ENCODE measurements around the gene COL9A1.

COL9A1 gene

DNA sequence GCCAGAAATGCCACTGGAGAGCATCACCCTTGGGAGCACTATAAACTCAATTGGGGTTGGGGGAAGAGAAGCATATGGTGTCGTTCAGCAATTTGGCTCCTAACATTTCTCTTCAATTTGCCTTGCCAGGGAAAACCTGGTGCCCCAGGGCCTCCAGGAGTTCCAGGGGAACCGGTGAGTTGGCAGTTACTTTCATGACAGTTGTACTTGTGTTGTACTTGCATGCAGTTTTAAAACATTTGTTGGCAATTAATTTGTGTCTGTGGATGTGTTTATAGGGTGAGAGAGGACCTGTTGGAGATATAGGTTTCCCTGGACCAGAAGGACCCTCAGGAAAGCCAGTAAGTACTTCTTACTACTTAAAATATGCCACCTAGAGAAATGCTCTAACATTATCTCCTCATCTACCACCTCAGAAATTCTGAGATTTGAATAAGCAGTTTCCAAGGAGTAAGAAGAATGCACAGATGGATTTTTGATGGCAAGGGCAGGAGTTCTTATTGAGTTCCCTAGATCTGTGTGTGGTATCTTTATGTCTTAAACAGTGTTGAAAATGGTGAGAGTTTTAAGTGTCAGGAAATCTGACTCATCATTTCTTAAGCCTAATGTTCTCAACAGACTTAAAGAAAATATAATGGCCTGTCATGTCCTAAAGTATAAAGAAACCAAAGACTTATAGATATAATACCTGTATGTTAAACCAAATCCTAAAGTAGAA lies 122.5 kb downstream of the COL9A1 start:
- H3K4me1 Mint-ChIP-seq, result no peaks in the 10 kb centered on the region
- ATAC-seq, result no peak

DNA sequence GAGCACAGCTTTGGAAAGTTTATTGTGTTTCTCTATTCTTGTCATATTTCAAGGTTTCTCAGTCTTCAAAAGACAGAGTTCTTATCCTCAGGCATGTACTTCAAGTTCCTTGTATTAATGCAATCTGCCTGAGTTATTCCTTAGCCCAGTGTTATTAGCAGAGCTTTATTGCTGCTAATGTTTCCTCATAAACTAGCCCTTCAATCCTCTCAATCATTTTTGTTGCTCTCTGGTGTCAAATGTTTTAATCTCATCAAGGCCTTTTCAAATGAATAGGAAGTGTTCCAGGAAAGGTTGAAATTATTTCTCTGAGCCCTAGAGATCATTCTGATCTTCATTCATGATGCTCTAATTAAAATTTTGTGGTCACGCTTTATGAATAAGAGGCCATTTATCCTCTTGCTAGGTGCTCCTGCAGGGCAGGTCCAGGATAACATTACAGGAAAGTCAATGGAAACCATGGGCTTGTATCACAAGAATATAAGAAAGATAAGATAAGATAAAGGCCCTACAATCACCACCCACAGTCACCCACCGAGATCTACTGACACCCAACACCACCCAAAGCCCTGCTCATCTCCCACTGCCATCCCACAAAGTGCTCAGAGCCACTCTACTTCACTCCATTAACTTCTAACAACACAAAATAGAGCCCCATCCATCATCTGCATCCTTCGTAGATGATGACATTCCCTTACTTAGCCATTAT lies 125.9 kb downstream of the COL9A1 start:
- Mint-ChIP-seq H3K27ac (no peak overlapping the region), H3K9me3 (no peaks in the 10 kb centered on the region), H3K4me3 (no peak overlapping the region), H3K36me3 (no peaks in the 10 kb centered on the region), H3K4me1 (no peaks in the 10 kb centered on the region)
- ATAC-seq, result no peak
- no peak for DNase-seq (ENCODE audit: low spot score in 2 of 2)

More for the DNA sequence above, 122.5 kb downstream of the COL9A1 start:
- Mint-ChIP-seq H3K4me3 (no peak overlapping the region), H3K36me3 (no peaks in the 10 kb centered on the region), H3K27ac (no peak overlapping the region), H3K9me3 (no peaks in the 10 kb centered on the region)
- DNase-seq (ENCODE audit: low spot score in 2 of 2), result no peak

DNA sequence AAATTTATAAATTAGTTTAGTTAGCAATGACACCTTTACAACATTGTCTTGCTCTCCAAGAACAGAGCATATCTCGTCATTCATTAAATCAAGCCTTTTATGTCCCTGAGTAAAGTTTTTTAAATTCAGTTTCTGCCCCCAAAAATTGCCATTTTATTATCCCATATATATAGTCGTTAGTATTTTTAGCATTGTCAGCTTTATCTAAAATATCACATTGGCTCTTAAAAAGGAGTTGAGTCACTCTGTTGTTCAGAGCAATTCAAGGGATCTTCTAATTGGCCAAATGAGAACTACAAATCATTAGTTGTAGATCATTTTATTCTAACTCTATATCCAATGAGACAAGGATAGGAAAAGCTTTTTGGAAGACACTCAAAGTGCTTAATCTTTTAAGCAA lies 127.1 kb downstream of the COL9A1 start:
- no peaks in the 10 kb centered on the region for H3K4me1 Mint-ChIP-seq
- ATAC-seq, result no peak
- H3K9me3 Mint-ChIP-seq, result no peaks in the 10 kb centered on the region
- no peak overlapping the region for H3K4me3 Mint-ChIP-seq
- H3K27ac Mint-ChIP-seq, result no peak overlapping the region
- no peaks in the 10 kb centered on the region for H3K36me3 Mint-ChIP-seq
- DNase-seq (ENCODE audit: low spot score in 2 of 2), result no peak

DNA sequence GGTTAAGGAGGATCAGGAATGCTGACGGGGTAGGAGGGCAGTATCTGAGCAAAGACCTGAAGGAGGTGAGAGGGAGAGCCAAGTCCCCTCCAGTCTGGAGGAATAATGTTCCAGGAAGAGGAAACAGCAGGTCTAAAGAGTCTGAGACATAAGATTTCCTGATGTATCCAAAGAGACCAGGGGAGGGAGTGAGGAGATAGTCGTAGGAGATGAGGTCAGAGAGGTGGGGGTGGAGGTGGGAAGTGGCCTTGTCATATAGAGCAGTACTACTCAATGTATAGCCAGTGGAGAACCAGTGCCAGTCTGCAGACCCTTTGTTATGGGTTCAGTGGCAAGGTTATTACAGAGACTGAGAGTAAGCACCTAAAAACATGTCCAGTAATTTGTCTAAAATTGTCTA lies 130.6 kb downstream of the COL9A1 start:
- Mint-ChIP-seq H3K4me3 (no peak overlapping the region), H3K36me3 (no peaks in the 10 kb centered on the region), H3K27ac (no peak overlapping the region), H3K4me1 (no peaks in the 10 kb centered on the region), H3K9me3 (no peaks in the 10 kb centered on the region)
- ATAC-seq, result no peak
- no peak for DNase-seq (ENCODE audit: low spot score in 2 of 2)

DNA sequence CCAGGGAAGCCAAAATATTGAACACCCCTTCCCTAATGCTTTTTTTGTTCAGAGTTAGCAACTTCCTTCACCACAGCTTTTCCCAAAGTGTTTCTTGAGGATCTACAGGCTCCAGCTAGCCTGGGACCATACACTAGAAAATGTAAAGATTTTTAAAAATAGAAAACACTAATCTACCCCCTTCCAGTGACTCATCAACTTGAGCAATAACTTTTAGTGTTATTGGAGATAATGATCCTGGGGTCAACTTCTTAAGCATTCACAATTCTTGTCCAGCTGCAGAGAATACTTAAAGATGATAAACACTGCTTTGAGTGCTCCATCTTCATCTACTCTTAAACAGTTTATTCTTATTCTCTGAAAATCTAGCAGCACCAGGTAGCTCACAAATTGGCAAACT lies 131.6 kb downstream of the COL9A1 start:
- ATAC-seq, result no peak
- no peak overlapping the region for H3K27ac Mint-ChIP-seq

DNA sequence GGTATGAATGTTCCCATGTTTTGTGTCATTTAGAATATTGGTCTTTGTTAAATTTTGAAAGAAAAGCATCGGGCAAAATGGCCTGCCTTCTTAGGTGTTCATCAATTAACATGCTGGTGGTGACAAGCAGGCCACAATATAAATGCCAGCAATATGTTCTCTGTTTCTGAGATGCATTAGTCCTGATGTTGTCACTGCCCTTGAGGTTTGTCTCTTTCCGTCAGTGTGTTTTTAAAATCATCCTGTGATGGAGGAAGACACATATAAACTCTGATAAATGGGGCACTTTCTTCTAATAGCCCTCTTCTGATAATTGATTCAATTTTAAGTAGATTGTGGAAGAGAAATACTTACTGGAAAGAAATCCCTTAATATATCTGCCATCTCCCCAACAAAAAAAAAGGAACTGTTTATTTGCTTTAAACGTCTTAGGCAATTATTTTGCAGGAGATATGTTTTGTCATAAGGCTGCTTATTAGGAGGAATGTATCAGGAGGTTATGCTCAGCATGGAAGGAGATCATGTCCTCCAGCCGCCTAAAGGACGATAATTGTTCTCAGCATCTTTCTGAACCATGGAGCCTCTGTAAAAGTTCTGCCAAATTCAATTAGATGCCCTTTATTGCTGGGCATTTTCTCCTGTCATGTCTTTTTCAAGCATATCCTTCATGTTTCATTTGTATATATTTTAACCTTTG lies 134.1 kb downstream of the COL9A1 start:
- Mint-ChIP-seq H3K4me3 (no peak overlapping the region), H3K4me1 (peaks cover 7% of the 10 kb centered on the region), H3K36me3 (no peaks in the 10 kb centered on the region), H3K27ac (no peak overlapping the region), H3K9me3 (no peaks in the 10 kb centered on the region)
- DNase-seq (ENCODE audit: low spot score in 2 of 2) (no peak), ATAC-seq (no peak)

More for the DNA sequence above, 131.6 kb downstream of the COL9A1 start:
- H3K4me1 Mint-ChIP-seq, result peaks cover 5% of the 10 kb centered on the region
- no peak for DNase-seq (ENCODE audit: low spot score in 2 of 2)
- H3K36me3 Mint-ChIP-seq, result no peaks in the 10 kb centered on the region
- H3K4me3 Mint-ChIP-seq, result no peak overlapping the region
- H3K9me3 Mint-ChIP-seq, result no peaks in the 10 kb centered on the region

All from stimulated activated effector memory CD8-positive, alpha-beta T cell treated with anti-CD3 and anti-CD28 coated beads, Interleukin-12 subunit alpha, Interleukin-12 subunit beta, amount 100 ng/mL, for 72 hours (primary cell).